A549 (cell line): ENCODE measurements around the gene F2R.

Source experiments
- BHLHE40 ChIP-seq: IDR thresholded peaks from 2 replicates; pipeline ENCODE4 v1.6.1; 2012; ENCODE audit warnings: low read depth, low read length, inconsistent platforms
- CEBPB ChIP-seq, 2 experiments: fragments of >200 bp in 1 of 2; sonication (Bioruptor Twin) in 1 of 2; formaldehyde crosslinking in 1 of 2; IDR thresholded peaks; 2 replicates each; pipeline ENCODE4 v1.6.1; 2012 to 2016
- EHMT2 ChIP-seq: fragments of 200-600 bp; sonication (generic); IDR thresholded peaks from 2 replicates; pipeline ENCODE4 v1.6.1; 2016; ENCODE audit warnings: antibody characterized with exemption, low read depth, mild to moderate bottlenecking, moderate library complexity
- EP300 ChIP-seq, 2 experiments: fragments of >200 bp; sonication (Bioruptor Twin); formaldehyde crosslinking; IDR thresholded peaks; 2 replicates in 1 of 2; 3 replicates in 1 of 2; pipeline ENCODE4 v1.6.1; 2016 to 2017
- MAZ ChIP-seq: fragments of 150-350 bp; IDR thresholded peaks from 2 replicates; pipeline ENCODE4 v1.6.1; 2014; ENCODE audit warnings: antibody characterized with exemption, low read depth, low read length, borderline replicate concordance
- MYC ChIP-seq: IDR thresholded peaks from 2 replicates; pipeline ENCODE4 v1.6.1; 2012; ENCODE audit warnings: mild to moderate bottlenecking, inconsistent platforms, low read length, improper control_type of control experiment, borderline replicate concordance
- PHF8 ChIP-seq: fragments of 200-600 bp; sonication (generic); IDR thresholded peaks from 2 replicates; pipeline ENCODE4 v1.6.1; 2016; ENCODE audit warnings: low read depth, mild to moderate bottlenecking, antibody characterized with exemption, moderate library complexity, borderline replicate concordance
- POLR2A ChIP-seq: IDR thresholded peaks from 2 replicates; pipeline ENCODE4 v1.6.1; 2012; ENCODE audit warnings: mild to moderate bottlenecking, low read length
- TF ChIP-seq, protein P1 (sequence below): fragments of 250-450 bp; sonication (Bioruptor Pico); IDR thresholded peaks from 2 replicates; pipeline ENCODE4 v1.5.0; 2021; ENCODE audit warnings: mild to moderate bottlenecking, moderate library complexity, borderline replicate concordance
- TF ChIP-seq, protein P2 (sequence below): IDR thresholded peaks from 2 replicates; pipeline ENCODE4 v1.6.1; 2012
- TF ChIP-seq, protein P3 (sequence below): fragments of >200 bp; sonication (Bioruptor Twin); formaldehyde crosslinking; IDR thresholded peaks from 3 replicates; pipeline ENCODE4 v1.5.1; 2016

DNA sequence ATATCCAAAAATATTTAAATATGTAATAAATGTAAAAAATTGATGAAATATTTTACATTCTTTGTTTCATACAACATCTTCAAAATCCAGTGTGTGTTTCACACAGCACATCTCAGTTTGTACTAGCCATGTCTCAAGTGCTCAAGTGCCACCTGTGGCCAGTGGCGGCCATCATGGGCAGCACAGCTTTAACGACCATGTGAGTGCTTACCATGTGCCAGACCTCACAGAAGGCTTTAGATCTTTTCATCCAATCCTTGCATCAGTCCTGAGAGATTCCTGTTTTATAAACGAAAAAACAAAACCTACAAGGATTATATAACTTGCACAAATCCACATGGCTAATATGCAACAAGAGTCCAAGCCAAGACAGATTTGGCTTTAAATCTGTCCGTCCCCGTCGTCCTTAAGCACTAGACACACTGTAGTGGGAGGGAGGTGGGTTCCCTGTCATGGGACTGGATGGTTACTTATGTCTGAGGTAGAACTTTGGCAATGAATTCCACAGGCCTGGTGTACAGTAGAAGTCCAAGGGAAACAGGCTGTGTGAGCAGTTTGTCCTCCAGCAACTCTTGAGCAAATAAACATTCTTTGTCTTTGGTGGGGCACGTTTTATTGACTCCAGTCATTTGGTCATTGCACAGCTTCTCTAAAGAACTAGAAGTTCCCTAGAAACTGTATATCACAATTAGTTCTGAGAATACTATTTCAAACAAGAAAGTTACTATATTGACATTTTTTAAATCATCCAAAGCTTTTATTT is 25.0 kb upstream of the F2R start:
- TF ChIP-seq MAZ (no peak), BHLHE40 (no peak), EHMT2 (no peak), POLR2A (no peak), PHF8 (no peak), MYC (no peak), CEBPB (IDR thresholded peaks at IDR 0.05) (no peak), EP300 (IDR thresholded peaks at IDR 0.05) (no peak)
- TF ChIP-seq, protein P1, sequence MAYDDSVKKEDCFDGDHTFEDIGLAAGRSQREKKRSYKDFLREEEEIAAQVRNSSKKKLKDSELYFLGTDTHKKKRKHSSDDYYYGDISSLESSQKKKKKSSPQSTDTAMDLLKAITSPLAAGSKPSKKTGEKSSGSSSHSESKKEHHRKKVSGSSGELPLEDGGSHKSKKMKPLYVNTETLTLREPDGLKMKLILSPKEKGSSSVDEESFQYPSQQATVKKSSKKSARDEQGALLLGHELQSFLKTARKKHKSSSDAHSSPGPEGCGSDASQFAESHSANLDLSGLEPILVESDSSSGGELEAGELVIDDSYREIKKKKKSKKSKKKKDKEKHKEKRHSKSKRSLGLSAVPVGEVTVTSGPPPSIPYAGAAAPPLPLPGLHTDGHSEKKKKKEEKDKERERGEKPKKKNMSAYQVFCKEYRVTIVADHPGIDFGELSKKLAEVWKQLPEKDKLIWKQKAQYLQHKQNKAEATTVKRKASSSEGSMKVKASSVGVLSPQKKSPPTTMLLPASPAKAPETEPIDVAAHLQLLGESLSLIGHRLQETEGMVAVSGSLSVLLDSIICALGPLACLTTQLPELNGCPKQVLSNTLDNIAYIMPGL (CRISPR knock-in tag): no peak
- TF ChIP-seq, protein P2, sequence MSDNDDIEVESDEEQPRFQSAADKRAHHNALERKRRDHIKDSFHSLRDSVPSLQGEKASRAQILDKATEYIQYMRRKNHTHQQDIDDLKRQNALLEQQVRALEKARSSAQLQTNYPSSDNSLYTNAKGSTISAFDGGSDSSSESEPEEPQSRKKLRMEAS: no peak
- TF ChIP-seq, protein P3, sequence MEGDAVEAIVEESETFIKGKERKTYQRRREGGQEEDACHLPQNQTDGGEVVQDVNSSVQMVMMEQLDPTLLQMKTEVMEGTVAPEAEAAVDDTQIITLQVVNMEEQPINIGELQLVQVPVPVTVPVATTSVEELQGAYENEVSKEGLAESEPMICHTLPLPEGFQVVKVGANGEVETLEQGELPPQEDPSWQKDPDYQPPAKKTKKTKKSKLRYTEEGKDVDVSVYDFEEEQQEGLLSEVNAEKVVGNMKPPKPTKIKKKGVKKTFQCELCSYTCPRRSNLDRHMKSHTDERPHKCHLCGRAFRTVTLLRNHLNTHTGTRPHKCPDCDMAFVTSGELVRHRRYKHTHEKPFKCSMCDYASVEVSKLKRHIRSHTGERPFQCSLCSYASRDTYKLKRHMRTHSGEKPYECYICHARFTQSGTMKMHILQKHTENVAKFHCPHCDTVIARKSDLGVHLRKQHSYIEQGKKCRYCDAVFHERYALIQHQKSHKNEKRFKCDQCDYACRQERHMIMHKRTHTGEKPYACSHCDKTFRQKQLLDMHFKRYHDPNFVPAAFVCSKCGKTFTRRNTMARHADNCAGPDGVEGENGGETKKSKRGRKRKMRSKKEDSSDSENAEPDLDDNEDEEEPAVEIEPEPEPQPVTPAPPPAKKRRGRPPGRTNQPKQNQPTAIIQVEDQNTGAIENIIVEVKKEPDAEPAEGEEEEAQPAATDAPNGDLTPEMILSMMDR: no peak
